HFF-Myc (cell line): ENCODE results near the gene LGR5.

Experiments
- DNase-seq: peaks from one replicate; pipeline ENCODE4 v3.0.0-alpha.2; 2011; ENCODE audit warnings: low read depth; ENCODE audit errors: extremely low read depth
- H3K4me3 ChIP-seq: replicated peaks from 2 replicates; pipeline ENCODE4 v1.5.1; 2011; ENCODE audit warnings: low read depth, mild to moderate bottlenecking, control low read depth, low read length
- CTCF ChIP-seq: IDR thresholded peaks from 2 replicates; pipeline ENCODE4 v1.5.1; 2012; ENCODE audit warnings: mild to moderate bottlenecking, low read depth, low read length, control low read depth; ENCODE audit errors: missing control alignments

The LGR5 gene

GRCh38 chr12:71509705-71510104 is 70.1 kb downstream of the LGR5 start:
- no peak for TF ChIP-seq CTCF
- H3K4me3 ChIP-seq = no peak overlapping the region
- no peak for DNase-seq

DNA sequence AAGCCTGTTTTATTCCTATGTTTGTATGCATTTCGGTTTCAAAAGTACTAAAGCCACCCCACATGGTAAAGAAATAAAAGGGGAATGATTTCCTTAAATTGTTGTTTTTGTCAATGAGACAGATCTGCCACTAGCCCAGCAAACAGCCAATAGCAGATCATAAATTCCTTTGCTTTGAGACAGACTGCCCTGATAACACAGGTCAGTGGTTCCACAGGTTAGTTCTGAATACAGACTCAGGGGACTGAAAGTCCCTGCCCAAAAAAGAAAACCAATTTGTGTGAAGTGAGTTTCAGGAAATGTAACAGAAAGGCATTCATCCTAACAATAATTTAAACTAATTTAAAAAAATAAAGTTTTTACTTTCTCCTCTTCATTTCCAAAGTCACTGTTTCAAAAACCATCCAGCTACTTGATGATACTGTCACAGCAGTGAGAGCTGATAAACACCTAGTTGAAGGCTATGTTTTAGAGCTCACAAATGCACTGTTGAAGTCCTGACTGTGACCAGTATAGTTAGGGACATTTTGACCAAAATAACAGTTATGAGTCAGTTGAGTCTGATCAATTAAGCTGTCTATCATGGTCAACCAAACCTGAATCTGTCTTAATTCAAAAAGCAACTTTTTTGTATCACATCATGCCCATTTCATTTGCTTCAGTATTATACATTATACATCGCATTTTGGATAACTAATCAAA is 77.7 kb downstream of the LGR5 start:
- no peak overlapping the region for H3K4me3 ChIP-seq
- no peak for TF ChIP-seq CTCF
- no peak for DNase-seq

DNA sequence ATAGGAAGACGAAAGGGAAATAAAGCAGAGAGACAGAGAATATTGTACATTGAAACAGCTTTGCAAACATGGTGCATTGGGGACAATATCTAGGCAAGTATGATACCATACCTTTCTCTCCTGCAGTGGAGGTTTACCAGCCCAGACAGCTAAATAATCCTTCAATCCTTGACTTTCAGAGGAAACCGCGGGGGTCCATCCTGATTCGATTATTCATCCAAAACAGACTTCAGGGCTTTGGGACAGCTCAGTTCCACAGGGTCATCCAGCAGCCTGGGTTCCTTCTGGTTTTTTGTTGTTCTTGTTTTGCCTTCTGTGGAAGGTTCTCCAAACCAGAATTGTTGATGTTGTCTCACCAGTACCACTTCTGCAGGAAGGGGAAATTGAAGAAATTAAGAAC is 81.5 kb downstream of the LGR5 start:
- no peak overlapping the region for H3K4me3 ChIP-seq
- no peak for DNase-seq
- no peak for TF ChIP-seq CTCF

- no peak for TF ChIP-seq CTCF
- no peak overlapping the region for H3K4me3 ChIP-seq
- no peak for DNase-seq
Measured at GRCh38 chr12:71524626-71525025, 85.0 kb downstream of the LGR5 start.

- TF ChIP-seq CTCF = no peak
- H3K4me3 ChIP-seq = no peak overlapping the region
- no peak for DNase-seq
Measured at GRCh38 chr12:71533703-71534102, 94.1 kb downstream of the LGR5 start.

GRCh38 chr12:71536279-71536938 is 96.8 kb downstream of the LGR5 start:
- DNase-seq = no peak
- H3K4me3 ChIP-seq = no peak overlapping the region
- no peak for TF ChIP-seq CTCF
